Heart left ventricle (tissue), 16 donors: ENCODE results near the gene ITGB8. TPM values are rescaled to one million over a fixed set of nuclear protein-coding genes. Genes with fewer than 3 reads are reported as not detected.
A peak's percentile ranks its signal among the peaks of the same experiment; 100 is the strongest.

ENCODE experiments used
- ATAC-seq, 4 donors: fragments of 200-7000 bp; cut with Tn5 transposase; one replicate each; pipeline ENCODE4 v1.9.1; 2020 to 2022; ENCODE audit warnings: moderate library complexity in 4 of 4, mild to moderate bottlenecking in 3 of 4, moderate number of reproducible peaks in 1 of 4
- DNase-seq, 5 donors: peaks; one replicate each; pipeline ENCODE4 v3.0.0-alpha.2; 2020
- H3K27ac ChIP-seq, 12 donors: fragments of 200-600 bp; sonication (generic) in 4 of 12; one replicate each; pipeline versions ENCODE4 v1.5.0 to v1.8.0; 2016 to 2022; ENCODE audit warnings: mild to moderate bottlenecking in 2 of 12
- H3K27me3 ChIP-seq, 9 donors: fragments of 200-600 bp; sonication (generic) in 2 of 9; one replicate each; pipeline versions ENCODE4 v1.5.1 to v1.8.0; 2016 to 2022; ENCODE audit warnings: mild to moderate bottlenecking in 3 of 9
- H3K36me3 ChIP-seq, 9 donors: fragments of 200-600 bp; sonication (generic) in 2 of 9; one replicate each; pipeline versions ENCODE4 v1.5.0 to v1.8.0; 2018 to 2022; ENCODE audit warnings: mild to moderate bottlenecking in 2 of 9
- H3K4me1 ChIP-seq, 12 donors: fragments of 200-600 bp; sonication (generic) in 4 of 12; one replicate each; pipeline versions ENCODE4 v1.5.0 to v1.8.0; 2016 to 2022; ENCODE audit warnings: mild to moderate bottlenecking in 3 of 12
- H3K4me3 ChIP-seq, 12 donors: fragments of 200-600 bp; sonication (generic) in 4 of 12; one replicate each; pipeline versions ENCODE4 v1.5.0 to v1.8.0; 2017 to 2022; ENCODE audit warnings: mild to moderate bottlenecking in 9 of 12, moderate library complexity in 4 of 12
- H3K9me3 ChIP-seq, 12 donors: fragments of 200-600 bp; sonication (generic) in 4 of 12; one replicate each; pipeline versions ENCODE4 v1.5.0 to v1.8.0; 2016 to 2022; ENCODE audit warnings: mild to moderate bottlenecking in 1 of 12
- CTCF ChIP-seq, 12 donors: fragments of 200-600 bp; sonication (generic) in 4 of 12; IDR thresholded peaks; one replicate each; pipeline versions ENCODE4 v1.5.0 to v1.8.0; 2018 to 2022; ENCODE audit warnings: antibody characterized with exemption in 12 of 12, mild to moderate bottlenecking in 5 of 12
- POLR2A ChIP-seq, 2 donors: fragments of 450-650 bp; IDR thresholded peaks; one replicate each; pipeline ENCODE4 v1.6.1; 2017; ENCODE audit warnings: antibody characterized with exemption in 2 of 2, mild to moderate bottlenecking in 2 of 2, moderate library complexity in 2 of 2
- WGBS, 4 donors: extraction: QIAGEN DNeasy Blood & Tissue Kit in 2 of 4; methylation state at CpG; one replicate each; pipeline versions ENCODE4 v1.1.5 to v1.1.7; 2013 to 2018; 5-methylcytosine and 5-hydroxymethylcytosine counted together
- intact Hi-C, 10 donors: fragments of 100-400 bp; cut with DNase I; formaldehyde crosslinking; loops; one replicate each; pipeline versions ENCODE4 v1.11.1 to v1.14.2; 2022
- polyA plus RNA-seq, 2 donors: library from polyadenylated mRNA; stranded (reverse); fragments of 200-250 nt; gene quantifications; one replicate each; pipeline ENCODE4 v1.2.3, GENCODE V29; 2013
- total RNA-seq, 9 donors: library from RNA; depleted of rRNA in 2 of 9; stranded (reverse); fragments of >200 nt in 2 of 9; fragmentation: NEBNext Ultra II Directional in 3 of 9; extraction: Animal tissue kit (Norgen Biotek cat#: 25700) in 3 of 9; gene quantifications; one replicate each; pipeline versions ENCODE4 v1.1.0 to v1.2.4, GENCODE V29; 2016 to 2023
- donor health status: ischemic (EF 13 %, LVEDD 7.1; RV severe dilation, severe dysfunction).
- donor health status: healthy with polysubstance abuse.
- donor health status: DM: no; HTN: yes; CAD: no.
- donor health status: DM: no; HTN: no; CAD: no.
- donor health status: ischemic (EF 25% LVEDD 6.9; RV normal size, moderate dysfunction).
- donor health status: ischemic (EF 25% LVEDD 5.7; RV mildly dilated, moderate dysfunction).
- donor health status: healthy.
- donor health status: DM: yes; HTN: yes; CAD: no.
- donor health status: ischemic (EF 35%, LVEDD 5.7; RV mildly dilated, moderate dysfunction).
- donor health status: nonischemic (EF 11% LVEDD 7.7; RV severe dilation, severe dysfunction).
- donor health status: DM: yes; HTN: yes; CAD: no.
- donor health status: PGD.
- donor health status: ischemic (EF 29% LVEDD 5.4; RV normal size, mild dysfunction).
- donor health status: nonischemic (EF 23%, LVEDD 6.1; RV moderate dilation, normal function).

Gene ITGB8
- total and polyA plus RNA-seq, 11 donors, result 0.61 to 16.0 (median 2.1) TPM

GRCh38 chr7:20331910-20332813 is 1.5 kb downstream of the ITGB8 start:
- WGBS, 4 donors, result 44 to 54% (median 50%) methylated on average over 13 of the region's 13 CpGs
- Histone ChIP-seq H3K9me3 (no peaks in the 10 kb centered on the region), H3K36me3 (no peaks in the 10 kb centered on the region), H3K4me3 (peak overlapping the region; percentile 55 to 77 (median 66)), H3K27me3 (peaks cover 0 to 18% (median 3%) of the 10 kb centered on the region in 9 donors), H3K4me1 (peaks cover 0 to 21% (median 6%) of the 10 kb centered on the region in 12 donors), H3K27ac (peak overlapping the region in 9 of 12 donors; percentile 16 to 91 (median 81))
- ATAC-seq (no peak), DNase-seq (no peak)
- intact Hi-C loops, result loop anchor here in 2 of 10 donors (10.0 kb wide), 2 partner anchors 73 to 263 kb away; no protein-coding TSS in a partner anchor
- TF ChIP-seq POLR2A (IDR thresholded peaks at IDR 0.05) (no peak), CTCF (IDR thresholded peaks at IDR 0.05) (no peak)

GRCh38 chr7:20338285-20338684 is 7.6 kb downstream of the ITGB8 start:
- WGBS, 4 donors, result 86 to 95% (median 90%) methylated on average over 6 of the region's 6 CpGs
- no peaks in the 10 kb centered on the region for H3K4me1 ChIP-seq
- peaks cover 0 to 2% (median 0%) of the 10 kb centered on the region in 9 donors for H3K27me3 ChIP-seq
- no peak for ATAC-seq
- intact Hi-C loops, result loop anchor here in 2 of 10 donors (10.0 kb wide), 2 partner anchors 67 to 257 kb away; no protein-coding TSS in a partner anchor
- TF ChIP-seq POLR2A (IDR thresholded peaks at IDR 0.05) (no peak), CTCF (IDR thresholded peaks at IDR 0.05) (no peak)
- H3K27ac ChIP-seq, result no peak overlapping the region
- no peaks in the 10 kb centered on the region for H3K36me3 ChIP-seq
- H3K9me3 ChIP-seq, result no peaks in the 10 kb centered on the region
- no peak overlapping the region for H3K4me3 ChIP-seq
- no peak for DNase-seq

- Histone ChIP-seq H3K27ac (no peak overlapping the region), H3K9me3 (no peaks in the 10 kb centered on the region), H3K4me3 (no peak overlapping the region), H3K27me3 (no peaks in the 10 kb centered on the region), H3K4me1 (no peaks in the 10 kb centered on the region), H3K36me3 (no peaks in the 10 kb centered on the region)
- DNase-seq, result no peak
- intact Hi-C loops, result no loop called here
- no peak for TF ChIP-seq POLR2A (IDR thresholded peaks at IDR 0.05)
- no peak for TF ChIP-seq CTCF (IDR thresholded peaks at IDR 0.05)
- no peak for ATAC-seq
These were observed 10.1 kb downstream of the ITGB8 start for GRCh38 chr7:20340839-20341238.

GRCh38 chr7:20343205-20343604 is 12.5 kb downstream of the ITGB8 start:
- TF ChIP-seq POLR2A (IDR thresholded peaks at IDR 0.05), result no peak
- no peak for TF ChIP-seq CTCF (IDR thresholded peaks at IDR 0.05)
- no peak for ATAC-seq
- WGBS, 4 donors, result 52 to 70% (median 58%) methylated on average over 3 of the region's 3 CpGs

More at GRCh38 chr7:20343205-20343604, 12.5 kb downstream of the ITGB8 start:
- no peak for DNase-seq
- Histone ChIP-seq H3K9me3 (no peaks in the 10 kb centered on the region), H3K4me3 (no peak overlapping the region), H3K4me1 (no peaks in the 10 kb centered on the region), H3K27me3 (no peaks in the 10 kb centered on the region), H3K27ac (no peak overlapping the region), H3K36me3 (no peaks in the 10 kb centered on the region)
- intact Hi-C loops, result no loop called here
